Neural cell (in vitro differentiated cells): ENCODE data around the gene TMEM212. TPM values are rescaled to one million over a fixed set of nuclear protein-coding genes. Genes with fewer than 3 reads are reported as not detected.

Experiments
- H2AFZ ChIP-seq: fragments of 200-600, 300-800 bp; sonication (generic), shearing (Covaris generic); 2 replicates; pipeline ENCODE4 v1.6.0; 2014; ENCODE audit warnings: low read depth, mild to moderate bottlenecking, antibody characterized with exemption, low read length, moderate library complexity
- H3F3A ChIP-seq: fragments of 200-600 bp; shearing (Covaris generic); 2 replicates; pipeline ENCODE4 v1.6.1; 2016; ENCODE audit warnings: mild to moderate bottlenecking, moderate library complexity, mixed read lengths, antibody characterized with exemption, low read length; ENCODE audit not compliant: insufficient read depth, poor library complexity, severe bottlenecking
- H3K27ac ChIP-seq: fragments of 200-600, 300-800 bp; sonication (generic), shearing (Covaris generic); 2 replicates; pipeline ENCODE4 v1.5.1; 2014; ENCODE audit warnings: mild to moderate bottlenecking, low read length, moderate library complexity
- H3K27me3 ChIP-seq: fragments of 300-800, 200-600 bp; sonication (generic), shearing (Covaris generic); 2 replicates; pipeline ENCODE4 v1.6.0; 2014; ENCODE audit warnings: mild to moderate bottlenecking, low read depth, low read length, moderate library complexity; ENCODE audit not compliant: insufficient read depth
- H3K36me3 ChIP-seq: fragments of 300-800, 200-600 bp; sonication (generic), shearing (Covaris generic); 2 replicates; pipeline ENCODE4 v1.5.1; 2014; ENCODE audit warnings: mild to moderate bottlenecking, antibody characterized with exemption, low read length, moderate library complexity; ENCODE audit not compliant: insufficient read depth
- H3K4me2 ChIP-seq: fragments of 300-800, 200-600 bp; sonication (generic), shearing (Covaris generic); 2 replicates; pipeline ENCODE4 v1.6.0; 2014; ENCODE audit warnings: mild to moderate bottlenecking, low read length
- H3K4me3 ChIP-seq: fragments of 300-800, 200-600 bp; sonication (generic), shearing (Covaris generic); 2 replicates; pipeline ENCODE4 v1.5.1; 2014; ENCODE audit warnings: mild to moderate bottlenecking, low read length, moderate library complexity
- H3K79me2 ChIP-seq: fragments of 200-600 bp; shearing (Covaris generic); replicated peaks from 2 replicates; pipeline ENCODE4 v1.6.0; 2014; ENCODE audit warnings: mild to moderate bottlenecking, low read length, moderate library complexity; ENCODE audit not compliant: insufficient read depth
- H3K9ac ChIP-seq: fragments of 300-800, 200-600 bp; sonication (generic), shearing (Covaris generic); 2 replicates; pipeline ENCODE4 v1.6.1; 2016; ENCODE audit warnings: mild to moderate bottlenecking, low read length, mixed read lengths
- H3K9me2 ChIP-seq: fragments of 200-600 bp; shearing (Covaris generic); 2 replicates; pipeline ENCODE4 v1.6.1; 2016; ENCODE audit warnings: mild to moderate bottlenecking, low read length, mixed read lengths; ENCODE audit not compliant: insufficient read depth
- H3K9me3 ChIP-seq: fragments of 200-600, 300-800 bp; sonication (generic), shearing (Covaris generic); 2 replicates; pipeline ENCODE4 v1.6.1; 2016; ENCODE audit warnings: mild to moderate bottlenecking, mixed run types, low read length, moderate library complexity, mixed read lengths
- H4K20me1 ChIP-seq: fragments of 200-600 bp; shearing (Covaris generic); 2 replicates; pipeline ENCODE4 v1.6.1; 2016; ENCODE audit warnings: mild to moderate bottlenecking, mixed run types; ENCODE audit not compliant: insufficient read depth
- EP300 ChIP-seq: fragments of 450-650 bp; conservative IDR thresholded peaks from 2 replicates; pipeline ENCODE4 v1.6.1; 2014; ENCODE audit warnings: antibody characterized with exemption, mild to moderate bottlenecking, moderate library complexity; ENCODE audit not compliant: poor library complexity, severe bottlenecking
- EZH2 ChIP-seq: fragments of 200-600, 300-800 bp; shearing (Covaris generic), sonication (generic); IDR thresholded peaks from 2 replicates; pipeline ENCODE4 v1.6.1; 2014; ENCODE audit warnings: antibody characterized with exemption, low read length, borderline replicate concordance, mild to moderate bottlenecking; ENCODE audit not compliant: insufficient read depth, poor library complexity, severe bottlenecking
- MXI1 ChIP-seq: fragments of 450-650 bp; conservative IDR thresholded peaks from 2 replicates; pipeline ENCODE4 v1.6.1; 2014; ENCODE audit warnings: antibody characterized with exemption, mild to moderate bottlenecking; ENCODE audit not compliant: poor library complexity, severe bottlenecking
- POLR2AphosphoS5 ChIP-seq: IDR thresholded peaks from 2 replicates; pipeline ENCODE4 v1.6.1; 2012
- RAD21 ChIP-seq: fragments of 450-650 bp; conservative IDR thresholded peaks from 2 replicates; pipeline ENCODE4 v1.6.1; 2014; ENCODE audit warnings: antibody characterized with exemption, mild to moderate bottlenecking, moderate library complexity
- SMC3 ChIP-seq: fragments of 450-650 bp; conservative IDR thresholded peaks from 2 replicates; pipeline ENCODE4 v1.6.1; 2014; ENCODE audit warnings: antibody characterized with exemption, mild to moderate bottlenecking, moderate library complexity; ENCODE audit not compliant: poor library complexity
- TAF1 ChIP-seq: IDR thresholded peaks from 2 replicates; pipeline ENCODE4 v1.6.1; 2012; ENCODE audit warnings: low read depth
- polyA plus RNA-seq: library from polyadenylated mRNA; depleted of rRNA; stranded (reverse); fragments of >200 nt; gene quantifications from 2 replicates; pipeline ENCODE4 v1.2.3, GENCODE V29; 2014
- TF ChIP-seq, protein P1 (sequence below): IDR thresholded peaks from 2 replicates; pipeline ENCODE4 v1.6.1; 2012; ENCODE audit warnings: borderline replicate concordance
- TF ChIP-seq, protein P2 (sequence below): fragments of 450-650 bp; IDR thresholded peaks from 2 replicates; pipeline ENCODE4 v1.5.1; 2014; ENCODE audit warnings: antibody characterized with exemption, mild to moderate bottlenecking, moderate library complexity; ENCODE audit not compliant: poor library complexity, severe bottlenecking

Gene TMEM212
- polyA plus RNA-seq, 1 donor from 2014 or later = not detected

DNA sequence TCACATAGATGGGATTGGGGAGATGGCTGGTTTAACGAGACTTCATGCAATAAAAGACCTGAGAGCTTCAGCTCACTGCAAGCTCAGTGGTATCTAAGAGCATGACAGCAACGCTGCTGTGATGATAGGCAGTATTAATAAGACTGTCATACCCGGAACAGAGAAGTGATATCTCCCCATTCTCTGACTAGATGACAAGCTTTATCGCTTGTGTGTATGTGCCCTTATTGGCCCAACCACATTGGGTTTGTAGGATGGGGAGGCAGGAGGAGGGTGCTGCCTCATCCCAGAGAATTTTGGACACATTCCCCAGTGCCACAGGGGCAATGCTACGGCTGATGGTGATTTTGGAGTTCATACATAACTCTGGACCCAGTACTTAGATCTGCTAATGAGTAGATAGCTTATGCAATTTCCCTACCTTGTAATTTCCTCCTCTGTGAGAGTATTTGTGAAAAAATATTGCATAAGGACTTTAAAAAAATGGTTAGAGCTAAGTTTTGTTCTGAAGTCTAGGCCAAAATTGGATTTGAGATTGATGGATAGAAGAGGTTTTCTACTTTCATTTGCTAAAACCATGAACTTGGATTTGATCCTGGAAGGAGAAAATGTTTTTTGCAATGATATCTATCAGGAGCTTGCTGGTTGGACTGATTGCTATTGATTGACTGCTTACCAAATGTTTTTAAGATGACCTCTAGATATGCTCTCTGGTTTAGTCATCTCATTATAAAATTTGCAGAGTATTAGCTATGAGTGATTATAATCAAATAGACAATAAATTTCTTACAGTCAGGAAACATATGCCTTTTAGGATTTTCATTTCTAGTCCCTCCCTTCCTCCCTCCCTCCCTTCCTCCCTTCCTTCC lies 14.0 kb upstream of the TMEM212 start:
- Histone ChIP-seq H3K36me3 (no peaks in the 10 kb centered on the region), H3K27ac (peak overlapping the region; percentile 45), H2AFZ (no peak overlapping the region), H3F3A (no peaks in the 10 kb centered on the region), H4K20me1 (no peaks in the 10 kb centered on the region), H3K9ac (no peak overlapping the region), H3K27me3 (no peaks in the 10 kb centered on the region), H3K4me2 (peak overlapping the region; percentile 15), H3K9me2 (no peaks in the 10 kb centered on the region), H3K4me3 (no peak overlapping the region), H3K9me3 (no peaks in the 10 kb centered on the region), H3K79me2 (no peaks in the 10 kb centered on the region)
- TF ChIP-seq POLR2AphosphoS5 (peak; percentile 84), EZH2 (no peak), TAF1 (no peak), SMC3 (no peak), EP300 (peak; percentile 94), MXI1 (no peak), RAD21 (no peak)
- TF ChIP-seq, protein P1, sequence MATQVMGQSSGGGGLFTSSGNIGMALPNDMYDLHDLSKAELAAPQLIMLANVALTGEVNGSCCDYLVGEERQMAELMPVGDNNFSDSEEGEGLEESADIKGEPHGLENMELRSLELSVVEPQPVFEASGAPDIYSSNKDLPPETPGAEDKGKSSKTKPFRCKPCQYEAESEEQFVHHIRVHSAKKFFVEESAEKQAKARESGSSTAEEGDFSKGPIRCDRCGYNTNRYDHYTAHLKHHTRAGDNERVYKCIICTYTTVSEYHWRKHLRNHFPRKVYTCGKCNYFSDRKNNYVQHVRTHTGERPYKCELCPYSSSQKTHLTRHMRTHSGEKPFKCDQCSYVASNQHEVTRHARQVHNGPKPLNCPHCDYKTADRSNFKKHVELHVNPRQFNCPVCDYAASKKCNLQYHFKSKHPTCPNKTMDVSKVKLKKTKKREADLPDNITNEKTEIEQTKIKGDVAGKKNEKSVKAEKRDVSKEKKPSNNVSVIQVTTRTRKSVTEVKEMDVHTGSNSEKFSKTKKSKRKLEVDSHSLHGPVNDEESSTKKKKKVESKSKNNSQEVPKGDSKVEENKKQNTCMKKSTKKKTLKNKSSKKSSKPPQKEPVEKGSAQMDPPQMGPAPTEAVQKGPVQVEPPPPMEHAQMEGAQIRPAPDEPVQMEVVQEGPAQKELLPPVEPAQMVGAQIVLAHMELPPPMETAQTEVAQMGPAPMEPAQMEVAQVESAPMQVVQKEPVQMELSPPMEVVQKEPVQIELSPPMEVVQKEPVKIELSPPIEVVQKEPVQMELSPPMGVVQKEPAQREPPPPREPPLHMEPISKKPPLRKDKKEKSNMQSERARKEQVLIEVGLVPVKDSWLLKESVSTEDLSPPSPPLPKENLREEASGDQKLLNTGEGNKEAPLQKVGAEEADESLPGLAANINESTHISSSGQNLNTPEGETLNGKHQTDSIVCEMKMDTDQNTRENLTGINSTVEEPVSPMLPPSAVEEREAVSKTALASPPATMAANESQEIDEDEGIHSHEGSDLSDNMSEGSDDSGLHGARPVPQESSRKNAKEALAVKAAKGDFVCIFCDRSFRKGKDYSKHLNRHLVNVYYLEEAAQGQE = no peak
- TF ChIP-seq, protein P2, sequence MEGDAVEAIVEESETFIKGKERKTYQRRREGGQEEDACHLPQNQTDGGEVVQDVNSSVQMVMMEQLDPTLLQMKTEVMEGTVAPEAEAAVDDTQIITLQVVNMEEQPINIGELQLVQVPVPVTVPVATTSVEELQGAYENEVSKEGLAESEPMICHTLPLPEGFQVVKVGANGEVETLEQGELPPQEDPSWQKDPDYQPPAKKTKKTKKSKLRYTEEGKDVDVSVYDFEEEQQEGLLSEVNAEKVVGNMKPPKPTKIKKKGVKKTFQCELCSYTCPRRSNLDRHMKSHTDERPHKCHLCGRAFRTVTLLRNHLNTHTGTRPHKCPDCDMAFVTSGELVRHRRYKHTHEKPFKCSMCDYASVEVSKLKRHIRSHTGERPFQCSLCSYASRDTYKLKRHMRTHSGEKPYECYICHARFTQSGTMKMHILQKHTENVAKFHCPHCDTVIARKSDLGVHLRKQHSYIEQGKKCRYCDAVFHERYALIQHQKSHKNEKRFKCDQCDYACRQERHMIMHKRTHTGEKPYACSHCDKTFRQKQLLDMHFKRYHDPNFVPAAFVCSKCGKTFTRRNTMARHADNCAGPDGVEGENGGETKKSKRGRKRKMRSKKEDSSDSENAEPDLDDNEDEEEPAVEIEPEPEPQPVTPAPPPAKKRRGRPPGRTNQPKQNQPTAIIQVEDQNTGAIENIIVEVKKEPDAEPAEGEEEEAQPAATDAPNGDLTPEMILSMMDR = no peak

DNA sequence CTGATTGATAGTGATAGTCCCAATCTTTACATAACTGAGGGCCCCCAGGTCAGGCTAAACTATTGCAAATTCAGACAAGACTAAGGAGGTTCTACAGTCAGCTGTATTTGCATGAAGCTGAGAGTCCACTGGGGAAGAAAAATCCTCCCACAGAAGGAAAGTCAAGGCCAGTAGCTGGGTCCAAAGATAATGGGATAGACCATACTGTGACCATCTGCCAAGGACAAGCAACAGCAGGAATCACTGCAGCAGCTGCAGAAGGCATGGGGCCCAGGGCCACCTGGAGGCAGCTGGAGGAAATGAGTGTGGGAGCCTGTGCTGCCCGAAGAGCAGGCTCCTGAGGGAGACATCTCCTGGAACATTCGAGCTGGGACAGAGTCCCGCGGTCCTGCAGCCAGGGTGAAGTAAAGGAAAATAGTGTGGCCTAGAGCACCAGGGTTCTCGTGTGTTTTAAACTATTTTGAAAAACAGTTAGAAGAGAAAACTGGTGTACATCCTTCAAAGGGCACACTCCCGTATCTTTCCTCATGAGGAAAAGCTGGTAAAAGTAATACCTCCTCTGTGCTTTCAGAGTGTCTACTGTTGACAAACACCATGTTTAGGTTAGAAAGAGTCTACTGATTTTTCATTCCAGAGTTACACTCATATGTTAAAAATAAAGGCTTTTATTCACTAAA lies 13.2 kb upstream of the TMEM212 start:
- no peaks in the 10 kb centered on the region for H3K79me2 ChIP-seq
- H3K27me3 ChIP-seq = no peaks in the 10 kb centered on the region
- no peaks in the 10 kb centered on the region for H3F3A ChIP-seq
- TF ChIP-seq POLR2AphosphoS5 = no peak
- no peak for TF ChIP-seq EZH2
- no peak for TF ChIP-seq RAD21
- TF ChIP-seq EP300 = no peak
- TF ChIP-seq, protein P1 = no peak
- TF ChIP-seq, protein P2 = no peak
- TF ChIP-seq TAF1 = no peak
- no peak for TF ChIP-seq MXI1
- no peak for TF ChIP-seq SMC3
- no peak overlapping the region for H3K4me3 ChIP-seq
- H3K9me2 ChIP-seq = no peaks in the 10 kb centered on the region
- no peak overlapping the region for H2AFZ ChIP-seq
- no peak overlapping the region for H3K27ac ChIP-seq
- no peak overlapping the region for H3K4me2 ChIP-seq
- H3K9me3 ChIP-seq = no peaks in the 10 kb centered on the region
- H4K20me1 ChIP-seq = no peaks in the 10 kb centered on the region
- H3K9ac ChIP-seq = no peak overlapping the region
- H3K36me3 ChIP-seq = no peaks in the 10 kb centered on the region
